ENCODE data around the gene TTC12. TPM values are rescaled to one million over a fixed set of nuclear protein-coding genes. Genes with fewer than 3 reads are reported as not detected.

TTC12 gene
- total and polyA plus RNA-seq, 2 of the 8 experiments (the other 6 are each of a cell fraction or from before 2014, with no cell fraction given) = 4.7 to 9.0 TPM

DNA sequence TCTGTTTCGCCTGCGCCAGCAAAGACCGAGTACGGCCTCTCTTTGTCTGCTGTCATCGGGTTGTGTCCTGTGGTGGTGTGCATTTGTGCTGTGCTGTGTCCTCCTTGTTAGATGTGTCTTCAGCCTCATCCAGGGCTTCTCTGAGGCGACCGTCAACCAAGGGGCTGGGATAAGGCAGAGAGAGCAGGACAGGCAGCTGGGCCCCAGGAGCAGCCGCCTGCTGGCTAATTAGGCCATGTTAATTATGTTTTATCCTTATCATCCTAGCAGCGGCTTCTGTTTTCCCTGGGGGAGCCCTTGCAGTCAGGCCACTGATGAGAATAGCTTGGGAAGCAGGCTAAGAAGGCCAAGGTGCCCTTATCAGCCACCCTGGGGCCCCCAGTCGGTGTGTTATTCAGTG lies 40.7 kb upstream of the TTC12 start:
- Histone ChIP-seq H2BK15ac (ENCODE audit: low read length) (no peak overlapping the region), H3K79me1 (ENCODE audit: low read depth, low read length) (no peaks in the 10 kb centered on the region), H2BK12ac (ENCODE audit: low read depth, low read length) (no peak overlapping the region), H3K79me2 (ENCODE audit: control insufficient read depth in 1 of 2, insufficient read depth in 2 of 2, low read length in 2 of 2) (no peaks in the 10 kb centered on the region), H2AFZ (ENCODE audit: low read length) (no peak overlapping the region), H3K23me2 (ENCODE audit: low read depth, low read length) (no peaks in the 10 kb centered on the region), H3K14ac (ENCODE audit: insufficient read length) (no peak overlapping the region), H3K36me3 (ENCODE audit: control insufficient read depth in 2 of 4, insufficient read depth in 4 of 4, low read length in 3 of 4) (no peaks in the 10 kb centered on the region), H3K9me3 (ENCODE audit: insufficient read depth in 2 of 2, low read depth in 1 of 2, low read length in 1 of 2) (no peaks in the 10 kb centered on the region), H4K8ac (ENCODE audit: extremely low read depth, insufficient read depth, low read length) (no peak overlapping the region), H2AK5ac (ENCODE audit: low read depth, low read length) (no peak overlapping the region), H2BK20ac (ENCODE audit: low read length) (no peak overlapping the region), H3K27ac (ENCODE audit: low read depth, low read length) (no peak overlapping the region), H2BK5ac (ENCODE audit: low read depth, low read length) (no peak overlapping the region), H4K5ac (ENCODE audit: insufficient read length, low read depth, low read length) (no peak overlapping the region), H3K4me1 (replicated peaks in 1 of 4; ENCODE audit: control insufficient read depth in 3 of 4, insufficient read depth in 4 of 4, low read length in 3 of 4) (no peaks in the 10 kb centered on the region), H4K20me1 (replicated peaks in 1 of 2; ENCODE audit: control insufficient read depth in 1 of 2, insufficient read depth in 2 of 2, low read length in 2 of 2) (no peaks in the 10 kb centered on the region), H3K23ac (ENCODE audit: insufficient read length) (no peak overlapping the region), H3K27me3 (replicated peaks in 1 of 4; ENCODE audit: control insufficient read depth in 3 of 4, extremely low read depth in 1 of 4, insufficient read depth in 3 of 4, low read length in 3 of 4) (no peaks in the 10 kb centered on the region), H3K4ac (replicated peaks; ENCODE audit: insufficient read length, low read depth, low read length) (no peak overlapping the region), H3K9ac (replicated peaks in 1 of 4; ENCODE audit: extremely low read depth in 1 of 4, low read depth in 3 of 4, low read length in 3 of 4) (no peak overlapping the region), H4K91ac (replicated peaks; ENCODE audit: insufficient read length, low read length) (no peak overlapping the region), H3K4me3 (ENCODE audit: extremely low read depth in 1 of 4, insufficient read depth in 2 of 4, low read depth in 3 of 4, low read length in 4 of 4) (no peak overlapping the region), H2BK120ac (replicated peaks; ENCODE audit: low read depth, low read length) (no peak overlapping the region), H3K18ac (ENCODE audit: extremely low read depth, low read length) (no peak overlapping the region), H3K4me2 (ENCODE audit: insufficient read depth in 1 of 2, low read depth in 2 of 2, low read length in 2 of 2) (no peak overlapping the region), H3K56ac (replicated peaks; ENCODE audit: insufficient read length, low read depth, low read length) (no peak overlapping the region)
- FAIRE-seq (no peak), DNase-seq (ENCODE audit: low read depth in 1 of 2, low spot score in 2 of 2) (no peak)
- no peak for TF ChIP-seq SP4 (IDR thresholded peaks at IDR 0.05; ENCODE audit: low read length)
- no peak for TF ChIP-seq NRF1 (IDR thresholded peaks at IDR 0.05; ENCODE audit: low read depth, low read length)
- TF ChIP-seq FOSL1 (IDR thresholded peaks at IDR 0.05; ENCODE audit: insufficient read depth, low read depth, low read length) = no peak
- TF ChIP-seq SIN3A (conservative IDR thresholded peaks at IDR 0.05 in 1 of 2, IDR thresholded peaks at IDR 0.05 in 1 of 2; ENCODE audit: low read depth in 1 of 2, low read length in 2 of 2) = no peak
- TF ChIP-seq PHF8 (conservative IDR thresholded peaks at IDR 0.05; ENCODE audit: low read depth, low read length) = no peak
- no peak for TF ChIP-seq MAX (IDR thresholded peaks at IDR 0.05)
- ChIA-PET POLR2A (ENCODE audit: partially characterized antibody) (no interaction called here), CTCF (ENCODE audit: partially characterized antibody) (interaction anchor here (0.9 to 3.9 kb wide), 14 partner anchors 9 to 987 kb away, joined by 3 to 15 read pairs (median 4); no protein-coding TSS in a partner anchor)
- 90% methylated on average over 10 of the region's 10 CpGs; no CpG with 5 or more reads in 1 of the 2 experiments for WGBS, 2 experiments (ENCODE audit: extremely low coverage in 1 of 2, insufficient coverage in 1 of 2, insufficient read length in 1 of 2, insufficient replicate concordance in 2 of 2, low coverage in 1 of 2, low lambda C conversion rate in 2 of 2, missing lambda C conversion rate in 1 of 2)
